Measurements from ENCODE around the gene PIK3CB. TPM values are rescaled to one million over a fixed set of nuclear protein-coding genes. Genes with fewer than 3 reads are reported as not detected.

PIK3CB gene
- total RNA-seq, 1 experiment from 2014 or later: 8.3 TPM

DNA sequence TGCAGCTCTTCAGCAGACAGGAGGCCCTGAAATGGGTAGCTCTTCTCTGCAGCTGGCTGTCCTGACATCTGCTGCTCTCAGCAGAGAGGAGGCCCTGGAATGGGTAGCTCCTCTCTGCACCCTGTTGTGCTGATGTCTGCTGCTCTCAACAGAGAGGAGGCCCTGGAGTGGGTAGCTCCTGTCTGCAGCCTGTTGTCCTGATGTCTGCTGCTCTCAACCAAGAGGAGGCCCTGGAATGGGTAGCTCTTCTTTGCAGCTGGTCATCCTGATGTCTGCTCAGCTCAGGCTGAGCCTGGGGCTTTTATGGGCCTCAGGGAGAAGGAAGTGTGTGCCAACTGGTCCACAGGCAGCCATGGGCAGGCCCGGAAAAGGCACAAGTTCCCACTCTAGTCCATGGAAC is 66.6 kb downstream of the PIK3CB start:
- Histone ChIP-seq H3K9me2 (replicated peaks; ENCODE audit: low read length) (no peaks in the 10 kb centered on the region), H3K27ac (ENCODE audit: low read length) (no peak overlapping the region), H3K9ac (ENCODE audit: low read length) (no peak overlapping the region), H3K4me3 (ENCODE audit: low read length) (no peak overlapping the region), H2AFZ (ENCODE audit: low read length) (no peak overlapping the region), H3K4me2 (ENCODE audit: low read length) (no peak overlapping the region), H3F3A (ENCODE audit: low read length, unreplicated experiment) (no peaks in the 10 kb centered on the region), H3K79me2 (ENCODE audit: low read length) (peaks cover 9% of the 10 kb centered on the region; the same call in 1 of the 2 replicates), H3K4me1 (ENCODE audit: insufficient read depth, low read length) (peaks cover 26% of the 10 kb centered on the region), H3K27me3 (ENCODE audit: low read length) (no peaks in the 10 kb centered on the region), H3K36me3 (ENCODE audit: low read depth, low read length) (peaks cover 23% of the 10 kb centered on the region), H3K9me3 (ENCODE audit: low read length) (no peaks in the 10 kb centered on the region), H4K20me1 (ENCODE audit: low read length) (no peaks in the 10 kb centered on the region)
- DNase-seq: no peak
- CTCF ChIA-PET: no interaction called here
- no TSS peak for BruUV-seq (replicated peaks)
- no peak for ATAC-seq
- POLR2A ChIA-PET (ENCODE audit: unreplicated experiment): no interaction called here
- intact Hi-C loops (cut with micrococcal nuclease): no loop called here
- TF ChIP-seq EZH2phosphoT487 (IDR thresholded peaks at IDR 0.05; ENCODE audit: borderline replicate concordance, low read length) (no peak), EZH2 (IDR thresholded peaks at IDR 0.05; ENCODE audit: low read length, unreplicated experiment) (no peak)
- TF ChIP-seq, protein P1, sequence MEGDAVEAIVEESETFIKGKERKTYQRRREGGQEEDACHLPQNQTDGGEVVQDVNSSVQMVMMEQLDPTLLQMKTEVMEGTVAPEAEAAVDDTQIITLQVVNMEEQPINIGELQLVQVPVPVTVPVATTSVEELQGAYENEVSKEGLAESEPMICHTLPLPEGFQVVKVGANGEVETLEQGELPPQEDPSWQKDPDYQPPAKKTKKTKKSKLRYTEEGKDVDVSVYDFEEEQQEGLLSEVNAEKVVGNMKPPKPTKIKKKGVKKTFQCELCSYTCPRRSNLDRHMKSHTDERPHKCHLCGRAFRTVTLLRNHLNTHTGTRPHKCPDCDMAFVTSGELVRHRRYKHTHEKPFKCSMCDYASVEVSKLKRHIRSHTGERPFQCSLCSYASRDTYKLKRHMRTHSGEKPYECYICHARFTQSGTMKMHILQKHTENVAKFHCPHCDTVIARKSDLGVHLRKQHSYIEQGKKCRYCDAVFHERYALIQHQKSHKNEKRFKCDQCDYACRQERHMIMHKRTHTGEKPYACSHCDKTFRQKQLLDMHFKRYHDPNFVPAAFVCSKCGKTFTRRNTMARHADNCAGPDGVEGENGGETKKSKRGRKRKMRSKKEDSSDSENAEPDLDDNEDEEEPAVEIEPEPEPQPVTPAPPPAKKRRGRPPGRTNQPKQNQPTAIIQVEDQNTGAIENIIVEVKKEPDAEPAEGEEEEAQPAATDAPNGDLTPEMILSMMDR (conservative IDR thresholded peaks at IDR 0.05; ENCODE audit: low read depth, low read length): no peak

DNA sequence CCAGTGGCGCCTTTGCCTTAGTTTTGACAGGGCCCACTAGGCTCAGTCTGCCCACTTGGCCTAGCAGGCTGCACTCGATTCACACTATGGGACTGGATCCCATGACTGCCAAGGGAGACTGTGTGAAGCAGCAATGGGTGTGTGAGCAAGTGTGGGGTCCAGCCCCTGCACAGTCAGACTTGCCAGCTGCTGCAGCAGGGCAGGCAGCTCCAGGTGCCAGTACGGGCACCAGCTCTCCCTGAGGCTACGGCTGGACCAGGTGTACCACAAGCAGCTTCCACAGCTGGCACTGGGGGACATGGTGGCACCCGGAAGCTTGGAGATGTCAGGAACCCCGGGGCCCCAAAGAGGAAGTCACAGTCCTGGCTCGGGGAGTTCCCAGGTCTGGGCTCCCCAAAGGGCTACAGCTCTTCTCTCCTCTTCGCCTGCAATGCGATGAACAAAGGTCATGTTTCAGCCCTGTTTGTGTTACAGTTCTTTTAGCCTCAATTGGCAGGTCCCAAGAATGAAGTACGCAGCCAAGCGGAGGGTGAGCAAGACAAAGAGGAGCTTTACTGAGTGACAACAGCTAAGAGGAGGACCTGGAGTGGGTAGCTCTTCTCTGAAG is 67.1 kb downstream of the PIK3CB start:
- Histone ChIP-seq H3K9me3 (ENCODE audit: low read length) (no peaks in the 10 kb centered on the region), H3K27me3 (ENCODE audit: low read length) (no peaks in the 10 kb centered on the region), H3K4me3 (ENCODE audit: low read length) (no peak overlapping the region), H3K9me2 (replicated peaks; ENCODE audit: low read length) (no peaks in the 10 kb centered on the region), H3K36me3 (ENCODE audit: low read depth, low read length) (peaks cover 23% of the 10 kb centered on the region), H3K4me1 (ENCODE audit: insufficient read depth, low read length) (peaks cover 26% of the 10 kb centered on the region), H3K9ac (ENCODE audit: low read length) (no peak overlapping the region), H3K27ac (ENCODE audit: low read length) (no peak overlapping the region), H2AFZ (ENCODE audit: low read length) (no peak overlapping the region), H3K4me2 (ENCODE audit: low read length) (no peak overlapping the region), H4K20me1 (ENCODE audit: low read length) (no peaks in the 10 kb centered on the region), H3K79me2 (ENCODE audit: low read length) (0 out of 2 replicates have a peak, but pooled peaks cover 8% of the 10 kb centered on the region), H3F3A (ENCODE audit: low read length, unreplicated experiment) (no peaks in the 10 kb centered on the region)
- no peak for DNase-seq
- no peak for ATAC-seq
- BruUV-seq (replicated peaks): no TSS peak
- POLR2A ChIA-PET (ENCODE audit: unreplicated experiment): no interaction called here
- intact Hi-C loops (cut with micrococcal nuclease): no loop called here
- CTCF ChIA-PET: no interaction called here
- TF ChIP-seq EZH2 (IDR thresholded peaks at IDR 0.05; ENCODE audit: low read length, unreplicated experiment): no peak

DNA sequence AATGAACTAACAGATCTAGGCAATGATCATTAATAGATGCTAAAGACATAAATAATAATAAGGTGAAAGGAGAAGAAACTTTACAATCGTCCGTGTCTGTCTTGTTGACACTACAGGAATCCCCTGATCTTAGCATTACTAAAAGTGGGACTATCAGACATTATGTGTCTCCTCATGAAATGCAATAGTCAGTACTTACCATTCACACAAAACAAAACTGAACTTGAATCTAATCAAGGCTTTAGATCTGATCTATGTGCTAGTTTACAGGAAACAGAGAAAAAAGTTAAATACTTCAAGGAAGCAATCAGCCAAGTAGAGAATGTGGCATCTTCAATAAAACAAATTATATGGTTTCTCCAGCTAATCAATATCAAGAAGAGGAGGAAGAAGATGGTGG is 73.7 kb downstream of the PIK3CB start:
- ChIA-PET CTCF (no interaction called here), POLR2A (ENCODE audit: unreplicated experiment) (no interaction called here)
- DNase-seq: no peak
- H3K36me3 ChIP-seq (ENCODE audit: low read depth, low read length): no peaks in the 10 kb centered on the region
- intact Hi-C loops (cut with micrococcal nuclease): no loop called here
- no peak for ATAC-seq
- H3K27me3 ChIP-seq (ENCODE audit: low read length): no peaks in the 10 kb centered on the region
- TF ChIP-seq, protein P1 (conservative IDR thresholded peaks at IDR 0.05; ENCODE audit: low read depth, low read length): no peak
- TF ChIP-seq EZH2phosphoT487 (IDR thresholded peaks at IDR 0.05; ENCODE audit: borderline replicate concordance, low read length) (no peak), EZH2 (IDR thresholded peaks at IDR 0.05; ENCODE audit: low read length, unreplicated experiment) (no peak)
- H3K9ac ChIP-seq (ENCODE audit: low read length): no peak overlapping the region
- no peaks in the 10 kb centered on the region for H3F3A ChIP-seq (ENCODE audit: low read length, unreplicated experiment)
- H3K9me3 ChIP-seq (ENCODE audit: low read length): no peaks in the 10 kb centered on the region
- 0 out of 2 replicates have a peak, but pooled peaks cover 3% of the 10 kb centered on the region for H3K79me2 ChIP-seq (ENCODE audit: low read length)
- no peak overlapping the region for H2AFZ ChIP-seq (ENCODE audit: low read length)
- H3K4me3 ChIP-seq (ENCODE audit: low read length): no peak overlapping the region
- no TSS peak for BruUV-seq (replicated peaks)
- H3K4me1 ChIP-seq (ENCODE audit: insufficient read depth, low read length): peaks cover 14% of the 10 kb centered on the region
- H3K27ac ChIP-seq (ENCODE audit: low read length): no peak overlapping the region
- H3K9me2 ChIP-seq (replicated peaks; ENCODE audit: low read length): no peaks in the 10 kb centered on the region
- H3K4me2 ChIP-seq (ENCODE audit: low read length): no peak overlapping the region
- no peaks in the 10 kb centered on the region for H4K20me1 ChIP-seq (ENCODE audit: low read length)

Measured in PC-3 (cell line).